ENCODE data around the gene PBX3.

Gene PBX3

GRCh38 chr9:125997196-125997823 is 250.1 kb downstream of the PBX3 start:
- DNase-seq (ENCODE audit: low read depth) = no peak

- no peak for DNase-seq (ENCODE audit: low read depth)
Observed at GRCh38 chr9:125998837-125999503, 251.8 kb downstream of the PBX3 start.

GRCh38 chr9:125999504-125999881 is 252.3 kb downstream of the PBX3 start:
- no peak for DNase-seq (ENCODE audit: low read depth)

- DNase-seq (ENCODE audit: low read depth) = no peak
Observed at GRCh38 chr9:126000256-126000655, 253.1 kb downstream of the PBX3 start.

- DNase-seq (ENCODE audit: low read depth) = no peak
Observed at GRCh38 chr9:126000731-126001580, 253.8 kb downstream of the PBX3 start.

- no peak for DNase-seq (ENCODE audit: low read depth)
Observed at GRCh38 chr9:126001581-126002225, 254.5 kb downstream of the PBX3 start.

- no peak for DNase-seq (ENCODE audit: low read depth)
Observed at GRCh38 chr9:126002476-126003350, 255.5 kb downstream of the PBX3 start.

- no peak for DNase-seq (ENCODE audit: low read depth)
Observed at GRCh38 chr9:126009047-126009446, 261.9 kb downstream of the PBX3 start.

- DNase-seq (ENCODE audit: low read depth) = no peak
Observed at GRCh38 chr9:126014726-126015125, 267.6 kb downstream of the PBX3 start.

GRCh38 chr9:126015424-126015823 is 268.3 kb downstream of the PBX3 start:
- DNase-seq (ENCODE audit: low read depth) = no peak

- no peak for DNase-seq (ENCODE audit: low read depth)
Observed at GRCh38 chr9:126016579-126017290, 269.6 kb downstream of the PBX3 start.

All from stimulated activated CD8-positive, alpha-beta memory T cell treated with anti-CD3 and anti-CD28 coated beads, Interleukin-15, amount 100 ng/mL, for 24 hours (primary cell).